A673 (cell line): ENCODE data around the gene SDF4. TPM values are rescaled to one million over a fixed set of nuclear protein-coding genes. Genes with fewer than 3 reads are reported as not detected.

Experiments
- BruUV-seq: library from RNA; stranded (reverse); fragments of 400-500 nt; replicated peaks from 2 replicates; lab custom pipeline; 2021; lab: Mats Ljungman, UMichigan
- CTCF ChIA-PET: fragments of 300-600 bp; sonication (Branson Sonifier 250); formaldehyde crosslinking; loops from one replicate; lab custom pipeline; 2022; ENCODE audit warnings: antibody characterized with exemption; lab: Charles Lee
- POLR2A ChIA-PET: fragments of 300-600 bp; sonication (Branson Sonifier 250); formaldehyde crosslinking; loops from one replicate; lab custom pipeline; 2022; ENCODE audit warnings: antibody characterized with exemption; ENCODE audit not compliant: low non-redundant PET; lab: Charles Lee
- DNase-seq: peaks from one replicate; pipeline ENCODE4 v3.0.0-alpha.2; 2015; ENCODE audit warnings: low spot score
- H3K27ac ChIP-seq: fragments of 200-600 bp; sonication (generic); 2 replicates; pipeline ENCODE4 v1.5.1; 2016; ENCODE audit warnings: mixed run types, low read depth, mild to moderate bottlenecking, mixed read lengths, antibody characterized with exemption, low read length; ENCODE audit not compliant: poor library complexity, severe bottlenecking
- H3K27me3 ChIP-seq: fragments of 200-600 bp; sonication (generic); replicated peaks from 2 replicates; pipeline ENCODE4 v1.6.1; 2017; ENCODE audit warnings: mixed run types, low read depth, mild to moderate bottlenecking, mixed read lengths, antibody characterized with exemption, low read length; ENCODE audit not compliant: insufficient read depth, poor library complexity
- H3K36me3 ChIP-seq: fragments of 200-600 bp; sonication (generic); 2 replicates; pipeline ENCODE4 v1.6.1; 2016; ENCODE audit warnings: mixed run types, mild to moderate bottlenecking, mixed read lengths, antibody characterized with exemption, low read length; ENCODE audit not compliant: insufficient read depth, poor library complexity, severe bottlenecking
- H3K4me1 ChIP-seq: fragments of 200-600 bp; sonication (generic); 2 replicates; pipeline ENCODE4 v1.6.1; 2017; ENCODE audit warnings: mixed run types, mild to moderate bottlenecking, mixed read lengths, antibody characterized with exemption, low read length; ENCODE audit not compliant: insufficient read depth, poor library complexity, severe bottlenecking
- H3K4me3 ChIP-seq: fragments of 200-600 bp; sonication (generic); 2 replicates; pipeline ENCODE4 v1.5.1; 2016; ENCODE audit warnings: low read depth, mixed run types, mild to moderate bottlenecking, mixed read lengths, low read length; ENCODE audit not compliant: poor library complexity, severe bottlenecking
- H3K9me3 ChIP-seq: fragments of 200-600 bp; sonication (generic); 2 replicates; pipeline ENCODE4 v1.6.1; 2016; ENCODE audit warnings: mixed run types, low read depth, mild to moderate bottlenecking, mixed read lengths, antibody characterized with exemption, low read length; ENCODE audit not compliant: poor library complexity, severe bottlenecking
- CTCF ChIP-seq: fragments of 300-800, 200-600 bp; sonication (generic); conservative IDR thresholded peaks from 2 replicates; pipeline ENCODE4 v1.5.1; 2017; ENCODE audit warnings: low read depth, mild to moderate bottlenecking, antibody characterized with exemption, low read length, moderate library complexity, mixed read lengths
- EZH2 ChIP-seq: fragments of 200-600 bp; sonication (generic); IDR thresholded peaks from 2 replicates; pipeline ENCODE4 v1.6.1; 2017; ENCODE audit warnings: borderline replicate concordance, low read depth, mild to moderate bottlenecking, mixed read lengths, antibody characterized with exemption, low read length; ENCODE audit not compliant: poor library complexity, severe bottlenecking
- intact Hi-C: fragments of 100-400 bp; cut with micrococcal nuclease; formaldehyde crosslinking; loops from one replicate; pipeline ENCODE4 v1.10.0; 2022; ENCODE audit not compliant: unreplicated experiment
- total RNA-seq: library from RNA; stranded (reverse); gene quantifications from 2 replicates; pipeline ENCODE4 v1.2.3, GENCODE V29; 2021

Gene SDF4
- total RNA-seq, 1 experiment from 2014 or later, result 133 TPM

GRCh38 chr1:1274299-1274930 is 42.6 kb upstream of the SDF4 start:
- H3K4me1 ChIP-seq, result peaks cover 8% of the 10 kb centered on the region

GRCh38 chr1:1273512-1274298 is 41.9 kb upstream of the SDF4 start, which contains the start of gene UBE2J2:
TSS of gene UBE2J2 (minus strand) at chr1:1273854. CDS start at chr1:1267992, 5,862 bp downstream.
- Histone ChIP-seq H3K27me3 (no peaks in the 10 kb centered on the region), H3K4me3 (peak within 1 kb of the TSS; percentile 86), H3K27ac (peak within 1 kb of the TSS; percentile 93), H3K4me1 (peaks cover 8% of the 10 kb centered on the region), H3K36me3 (peaks cover 9% of the 10 kb centered on the region), H3K9me3 (no peaks in the 10 kb centered on the region)
- no TSS peak for BruUV-seq
- no peak for TF ChIP-seq CTCF
- no peak for TF ChIP-seq EZH2
- POLR2A ChIA-PET, result no interaction called here
- CTCF ChIA-PET, result no interaction called here
- peak; percentile 94 for DNase-seq
- intact Hi-C loops, result no loop called here

More at GRCh38 chr1:1274299-1274930, 42.6 kb upstream of the SDF4 start:
- H3K4me3 ChIP-seq, result peak overlapping the region; percentile 86
- peaks cover 9% of the 10 kb centered on the region for H3K36me3 ChIP-seq
- H3K27me3 ChIP-seq, result no peaks in the 10 kb centered on the region
- no peak for TF ChIP-seq EZH2
- TF ChIP-seq CTCF, result no peak
- peak overlapping the region; percentile 82 for H3K27ac ChIP-seq
- no peaks in the 10 kb centered on the region for H3K9me3 ChIP-seq
- BruUV-seq, result TSS peak; percentile 21
- POLR2A ChIA-PET, result no interaction called here
- CTCF ChIA-PET, result no interaction called here
- DNase-seq, result no peak
- intact Hi-C loops, result no loop called here

- Histone ChIP-seq H3K27ac (peak overlapping the region; percentile 93), H3K4me1 (peaks cover 8% of the 10 kb centered on the region), H3K9me3 (no peaks in the 10 kb centered on the region), H3K4me3 (peak overlapping the region; percentile 86), H3K36me3 (peaks cover 9% of the 10 kb centered on the region), H3K27me3 (no peaks in the 10 kb centered on the region)
- ChIA-PET POLR2A (no interaction called here), CTCF (no interaction called here)
- TF ChIP-seq CTCF, result no peak
- no peak for TF ChIP-seq EZH2
- no peak for DNase-seq
- no TSS peak for BruUV-seq
- intact Hi-C loops, result no loop called here
These were observed 41.4 kb upstream of the SDF4 start for GRCh38 chr1:1273209-1273511.
